H1 (cell line): Measurements from ENCODE around the gene PLCB1. TPM values are rescaled to one million over a fixed set of nuclear protein-coding genes. Genes with fewer than 3 reads are reported as not detected.

Source experiments
- CTCF ChIA-PET: fragments of 300-600 bp; sonication (Branson Sonifier 250); formaldehyde crosslinking; loops from one replicate; lab custom pipeline; 2021; ENCODE audit not compliant: partially characterized antibody; lab: Charles Lee
- POLR2A ChIA-PET: fragments of 300-600 bp; sonication (Branson Sonifier 250); formaldehyde crosslinking; loops from one replicate; lab custom pipeline; 2021; ENCODE audit warnings: inconsistent platforms; ENCODE audit not compliant: partially characterized antibody; lab: Charles Lee
- DNase-seq, 2 experiments: peaks; one replicate each; pipeline versions ENCODE4 v3.0.0 to v3.0.0-alpha.2; 2010 to 2022; ENCODE audit warnings: low spot score in 2 of 2, low read depth in 1 of 2, mixed read lengths in 1 of 2
- FAIRE-seq: peaks from 2 replicates; lab custom pipeline; 2011; peaks lifted over from hg19 to GRCh38; lab: Jason Lieb, UNC
- H2AFZ ChIP-seq: 2 replicates; pipeline ENCODE4 v1.8.1; 2012; ENCODE audit warnings: low read length, inconsistent platforms
- H2AK5ac ChIP-seq: 2 replicates; pipeline ENCODE4 v1.6.1; 2013; ENCODE audit warnings: low read depth, low read length
- H2BK120ac ChIP-seq: replicated peaks from 2 replicates; pipeline ENCODE3; 2013; ENCODE audit warnings: low read depth, low read length, inconsistent platforms
- H2BK12ac ChIP-seq: 2 replicates; pipeline ENCODE4 v1.6.1; 2013; ENCODE audit warnings: low read depth, low read length
- H2BK15ac ChIP-seq: 2 replicates; pipeline ENCODE4 v1.6.1; 2013; ENCODE audit warnings: low read length
- H2BK20ac ChIP-seq: 2 replicates; pipeline ENCODE4 v1.6.1; 2013; ENCODE audit warnings: low read length
- H2BK5ac ChIP-seq: 2 replicates; pipeline ENCODE4 v1.6.1; 2013; ENCODE audit warnings: low read depth, low read length
- H3K14ac ChIP-seq: 2 replicates; pipeline ENCODE4 v1.6.1; 2013; ENCODE audit warnings: inconsistent platforms; ENCODE audit not compliant: insufficient read length
- H3K18ac ChIP-seq: 2 replicates; pipeline ENCODE4 v1.6.1; 2013; ENCODE audit warnings: low read length; ENCODE audit errors: extremely low read depth
- H3K23ac ChIP-seq: 2 replicates; pipeline ENCODE4 v1.6.1; 2013; ENCODE audit warnings: inconsistent platforms; ENCODE audit not compliant: insufficient read length
- H3K23me2 ChIP-seq: 2 replicates; pipeline ENCODE4 v1.6.1; 2013; ENCODE audit warnings: low read depth, low read length
- H3K27ac ChIP-seq: 2 replicates; pipeline ENCODE4 v1.6.1; 2011; ENCODE audit warnings: low read depth, low read length, inconsistent platforms
- H3K27me3 ChIP-seq, 4 experiments: replicated peaks in 1 of 4; 1 replicate in 1 of 4; 2 replicates in 3 of 4; pipeline versions ENCODE4 v1.6.1 to v1.8.1; 2011 to 2013; ENCODE audit warnings: low read length in 3 of 4, mild to moderate bottlenecking in 3 of 4, inconsistent platforms in 2 of 4, mixed read lengths in 2 of 4, moderate library complexity in 1 of 4; ENCODE audit not compliant: control insufficient read depth in 3 of 4, insufficient read depth in 3 of 4; ENCODE audit errors: extremely low read depth in 1 of 4
- H3K36me3 ChIP-seq, 4 experiments: 2 replicates each; pipeline versions ENCODE4 v1.6.1 to v1.8.1; 2011 to 2013; ENCODE audit warnings: mild to moderate bottlenecking in 4 of 4, low read length in 3 of 4, moderate library complexity in 2 of 4, control low read depth in 1 of 4, inconsistent platforms in 1 of 4; ENCODE audit not compliant: insufficient read depth in 4 of 4, control insufficient read depth in 2 of 4
- H3K4ac ChIP-seq: replicated peaks from 2 replicates; pipeline ENCODE3; 2013; ENCODE audit warnings: low read length, low read depth, mixed read lengths, inconsistent platforms; ENCODE audit not compliant: insufficient read length
- H3K4me1 ChIP-seq, 4 experiments: replicated peaks in 1 of 4; 1 replicate in 1 of 4; 2 replicates in 3 of 4; pipeline versions ENCODE4 v1.6.1 to v1.8.1; 2011 to 2013; ENCODE audit warnings: low read length in 3 of 4, inconsistent platforms in 2 of 4, mixed read lengths in 1 of 4; ENCODE audit not compliant: insufficient read depth in 4 of 4, control insufficient read depth in 3 of 4
- H3K4me2 ChIP-seq, 2 experiments: 2 replicates each; pipeline versions ENCODE4 v1.6.1 to v1.8.1; 2011 to 2013; ENCODE audit warnings: low read depth in 2 of 2, low read length in 2 of 2, control low read depth in 1 of 2, inconsistent platforms in 1 of 2, mild to moderate bottlenecking in 1 of 2; ENCODE audit not compliant: insufficient read depth in 1 of 2
- H3K4me3 ChIP-seq, 4 experiments: fragments of 200-600, 300-600 bp in 1 of 4; sonication (generic), shearing (Covaris generic), sonication (Bioruptor Twin) in 1 of 4; 2 replicates each; pipeline versions ENCODE4 v1.5.1 to v1.8.1; 2011 to 2016; ENCODE audit warnings: low read length in 4 of 4, low read depth in 3 of 4, control low read depth in 2 of 4, inconsistent platforms in 2 of 4, mild to moderate bottlenecking in 2 of 4, mixed read lengths in 1 of 4, moderate library complexity in 1 of 4; ENCODE audit not compliant: insufficient read depth in 2 of 4; ENCODE audit errors: extremely low read depth in 1 of 4
- H3K56ac ChIP-seq: replicated peaks from 2 replicates; pipeline ENCODE3; 2013; ENCODE audit warnings: low read depth, mild to moderate bottlenecking, mixed read lengths, low read length, inconsistent platforms; ENCODE audit not compliant: insufficient read length
- H3K79me1 ChIP-seq: 2 replicates; pipeline ENCODE4 v1.6.1; 2013; ENCODE audit warnings: low read depth, low read length, control low read depth
- H3K79me2 ChIP-seq, 2 experiments: 2 replicates each; pipeline versions ENCODE4 v1.6.1 to v1.8.1; 2012 to 2013; ENCODE audit warnings: low read length in 2 of 2, mild to moderate bottlenecking in 2 of 2, inconsistent platforms in 1 of 2; ENCODE audit not compliant: insufficient read depth in 2 of 2, control insufficient read depth in 1 of 2
- H3K9ac ChIP-seq, 4 experiments: replicated peaks in 1 of 4; 1 replicate in 1 of 4; 2 replicates in 3 of 4; pipeline versions ENCODE4 v1.6.1 to v1.8.1; 2011 to 2013; ENCODE audit warnings: low read depth in 3 of 4, low read length in 3 of 4, control low read depth in 2 of 4, mild to moderate bottlenecking in 2 of 4, moderate library complexity in 2 of 4, inconsistent platforms in 1 of 4; ENCODE audit errors: extremely low read depth in 1 of 4
- H3K9me3 ChIP-seq, 2 experiments: 2 replicates each; pipeline versions ENCODE4 v1.6.1 to v1.8.1; 2012 to 2013; ENCODE audit warnings: mild to moderate bottlenecking in 2 of 2, moderate library complexity in 2 of 2, control low read depth in 1 of 2, inconsistent platforms in 1 of 2, low read depth in 1 of 2, low read length in 1 of 2, mixed read lengths in 1 of 2; ENCODE audit not compliant: insufficient read depth in 2 of 2
- H4K20me1 ChIP-seq, 2 experiments: replicated peaks in 1 of 2; 2 replicates each; pipeline versions ENCODE3 to v1.8.1; 2011 to 2013; ENCODE audit warnings: inconsistent platforms in 2 of 2, low read length in 2 of 2, mild to moderate bottlenecking in 1 of 2; ENCODE audit not compliant: insufficient read depth in 2 of 2, control insufficient read depth in 1 of 2
- H4K5ac ChIP-seq: 2 replicates; pipeline ENCODE4 v1.6.1; 2013; ENCODE audit warnings: low read length, low read depth, mixed read lengths, inconsistent platforms; ENCODE audit not compliant: insufficient read length
- H4K8ac ChIP-seq: 2 replicates; pipeline ENCODE4 v1.8.0; 2013; ENCODE audit warnings: mild to moderate bottlenecking, moderate library complexity, low read length, inconsistent platforms; ENCODE audit not compliant: insufficient read depth; ENCODE audit errors: extremely low read depth
- H4K91ac ChIP-seq: replicated peaks from 2 replicates; pipeline ENCODE3; 2013; ENCODE audit warnings: low read length, mixed read lengths, inconsistent platforms; ENCODE audit not compliant: insufficient read length
- BCL11A ChIP-seq, 2 experiments: IDR thresholded peaks; one replicate each; pipeline ENCODE4 v1.6.1; 2011; ENCODE audit warnings: low read depth in 2 of 2, low read length in 2 of 2, mild to moderate bottlenecking in 2 of 2
- CBX8 ChIP-seq: fragments of 300-800, 300-1000 bp; sonication (generic); IDR thresholded peaks from 2 replicates; pipeline ENCODE4 v1.7.1; 2016; ENCODE audit warnings: low read depth, low read length, borderline replicate concordance
- CREB1 ChIP-seq: IDR thresholded peaks from 2 replicates; pipeline ENCODE4 v1.6.1; 2012; ENCODE audit warnings: inconsistent platforms
- EGR1 ChIP-seq: IDR thresholded peaks from 2 replicates; pipeline ENCODE4 v1.6.1; 2011; ENCODE audit warnings: low read depth, low read length, borderline replicate concordance
- JUND ChIP-seq: IDR thresholded peaks from 2 replicates; pipeline ENCODE4 v1.6.1; 2011; ENCODE audit warnings: mild to moderate bottlenecking, improper control_type of control experiment, low read length
- NRF1 ChIP-seq: IDR thresholded peaks from 2 replicates; pipeline ENCODE4 v1.6.1; 2011; ENCODE audit warnings: mild to moderate bottlenecking, low read depth, low read length, improper control_type of control experiment
- SIRT6 ChIP-seq: IDR thresholded peaks from one replicate; pipeline ENCODE4 v1.7.1; 2012; ENCODE audit warnings: low read length, inconsistent platforms
- SIX5 ChIP-seq: IDR thresholded peaks from 2 replicates; pipeline ENCODE4 v1.6.1; 2011; ENCODE audit warnings: mild to moderate bottlenecking, low read depth, low read length
- SP1 ChIP-seq: IDR thresholded peaks from 2 replicates; pipeline ENCODE4 v1.6.1; 2011; ENCODE audit warnings: low read depth, low read length
- ZNF274 ChIP-seq: IDR thresholded peaks from 2 replicates; pipeline ENCODE4 v1.7.0; 2012; ENCODE audit warnings: low read length, borderline replicate concordance; ENCODE audit errors: extremely low read depth
- WGBS, 2 experiments: shearing (Covaris generic) in 1 of 2; methylation state at CpG; one replicate each; pipeline versions ENCODE4 v1.1.6 to v1.1.7; 2013 to 2015; ENCODE audit warnings: low lambda C conversion rate in 2 of 2, mixed read lengths in 2 of 2, inconsistent platforms in 1 of 2, low coverage in 1 of 2, missing lambda C conversion rate in 1 of 2; ENCODE audit not compliant: insufficient replicate concordance in 2 of 2, insufficient coverage in 1 of 2, insufficient read length in 1 of 2; ENCODE audit errors: extremely low coverage in 1 of 2, missing lambda C conversion rate in 1 of 2; 5-methylcytosine and 5-hydroxymethylcytosine counted together
- polyA plus RNA-seq, 7 experiments: library from polyadenylated mRNA; depleted of rRNA in 3 of 7; stranded (reverse) in 5 of 7; unstranded in 2 of 7; fragments of >200 nt in 5 of 7; fragments of 200-250 nt in 2 of 7; gene quantifications; 1 replicate in 5 of 7; 2 replicates in 1 of 7; 4 replicates in 1 of 7; pipeline versions ENCODE4 v1.2.1 to v1.2.3, GENCODE V29; 2011 to 2013; ENCODE audit warnings: missing spikeins in 2 of 7, mixed read lengths in 2 of 7
- total RNA-seq: library from RNA; stranded (reverse); fragmentation: NEBNext Ultra II Directional; extraction: Animal tissue kit (Norgen Biotek cat#: 25700); gene quantifications from 2 replicates; pipeline ENCODE4 v1.2.1, GENCODE V29; 2021

Gene PLCB1
- total and polyA plus RNA-seq, 2 of the 8 experiments (the other 6 are each of a cell fraction or from before 2014, with no cell fraction given), result 2.6 to 9.1 TPM

- H3K4me2 ChIP-seq, result no peak overlapping the region
- ChIA-PET POLR2A (no interaction called here), CTCF (no interaction called here)
- no peaks in the 10 kb centered on the region for H3K9me3 ChIP-seq
- no peak overlapping the region for H3K18ac ChIP-seq
- H2AFZ ChIP-seq, result no peak overlapping the region
- no peaks in the 10 kb centered on the region for H3K23me2 ChIP-seq
- H3K36me3 ChIP-seq, result no peaks in the 10 kb centered on the region
- no peak overlapping the region for H4K8ac ChIP-seq
- no peak overlapping the region for H3K56ac ChIP-seq
- H4K5ac ChIP-seq, result no peak overlapping the region
- no peaks in the 10 kb centered on the region for H3K79me2 ChIP-seq
- no peak overlapping the region for H3K4me3 ChIP-seq
- no peak overlapping the region for H3K4ac ChIP-seq
- no peak overlapping the region for H2BK120ac ChIP-seq
- 84% methylated on average over 4 of the region's 4 CpGs; no CpG with 5 or more reads in 1 of the 2 experiments for WGBS, 2 experiments
- no peaks in the 10 kb centered on the region for H4K20me1 ChIP-seq
- no peak overlapping the region for H4K91ac ChIP-seq
- H3K27me3 ChIP-seq, result no peaks in the 10 kb centered on the region
- H2BK5ac ChIP-seq, result no peak overlapping the region
- H2BK20ac ChIP-seq, result no peak overlapping the region
- H3K9ac ChIP-seq, result no peak overlapping the region
- peak overlapping the region; percentile 92 for H3K23ac ChIP-seq
- no peaks in the 10 kb centered on the region for H3K4me1 ChIP-seq
- FAIRE-seq (no peak), DNase-seq (no peak)
- no peak overlapping the region for H3K14ac ChIP-seq
- no peak overlapping the region for H2AK5ac ChIP-seq
- H3K27ac ChIP-seq, result no peak overlapping the region
- no peak overlapping the region for H2BK15ac ChIP-seq
- H3K79me1 ChIP-seq, result no peaks in the 10 kb centered on the region
- H2BK12ac ChIP-seq, result no peak overlapping the region
- no peak for TF ChIP-seq BCL11A (IDR thresholded peaks at IDR 0.05; ENCODE audit: low read depth in 2 of 2, low read length in 2 of 2)
- TF ChIP-seq CBX8, result no peak
- no peak for TF ChIP-seq SP1
- no peak for TF ChIP-seq SIRT6
- TF ChIP-seq JUND, result no peak
- TF ChIP-seq SIX5, result no peak
- TF ChIP-seq CREB1, result no peak
- TF ChIP-seq ZNF274, result no peak
- no peak for TF ChIP-seq NRF1
- TF ChIP-seq EGR1, result no peak
Observed at GRCh38 chr20:8254911-8255582, 123.0 kb downstream of the PLCB1 start.
